ENCODE data around the gene ZNF366. TPM values are rescaled to one million over a fixed set of nuclear protein-coding genes. Genes with fewer than 3 reads are reported as not detected.

ZNF366 gene
- total RNA-seq, 6 experiments from 2014 or later, result 0.77 to 2.3 (median 1.2) TPM

DNA sequence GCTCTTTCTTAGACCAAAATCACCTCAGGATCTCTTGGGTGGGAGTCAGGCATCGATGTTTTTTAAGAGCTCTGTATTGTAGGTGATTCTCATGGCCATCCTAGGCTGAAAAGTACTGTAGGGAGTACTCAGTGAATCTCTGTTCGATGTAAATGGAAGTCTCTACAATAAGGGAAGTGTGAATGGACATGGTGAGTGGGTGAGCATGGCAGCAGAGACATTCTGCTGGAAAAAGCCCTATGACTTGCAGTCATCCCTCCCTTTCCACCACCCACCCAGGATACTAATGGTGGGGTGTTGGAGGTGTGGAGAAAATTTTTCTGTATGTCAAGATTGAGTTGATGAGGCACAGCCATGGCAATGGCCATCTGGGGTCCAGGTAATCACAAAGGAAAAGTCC lies 30.9 kb downstream of the ZNF366 start:
- no peak for TF ChIP-seq POLR2A (IDR thresholded peaks at IDR 0.05)
- TF ChIP-seq, protein P1, sequence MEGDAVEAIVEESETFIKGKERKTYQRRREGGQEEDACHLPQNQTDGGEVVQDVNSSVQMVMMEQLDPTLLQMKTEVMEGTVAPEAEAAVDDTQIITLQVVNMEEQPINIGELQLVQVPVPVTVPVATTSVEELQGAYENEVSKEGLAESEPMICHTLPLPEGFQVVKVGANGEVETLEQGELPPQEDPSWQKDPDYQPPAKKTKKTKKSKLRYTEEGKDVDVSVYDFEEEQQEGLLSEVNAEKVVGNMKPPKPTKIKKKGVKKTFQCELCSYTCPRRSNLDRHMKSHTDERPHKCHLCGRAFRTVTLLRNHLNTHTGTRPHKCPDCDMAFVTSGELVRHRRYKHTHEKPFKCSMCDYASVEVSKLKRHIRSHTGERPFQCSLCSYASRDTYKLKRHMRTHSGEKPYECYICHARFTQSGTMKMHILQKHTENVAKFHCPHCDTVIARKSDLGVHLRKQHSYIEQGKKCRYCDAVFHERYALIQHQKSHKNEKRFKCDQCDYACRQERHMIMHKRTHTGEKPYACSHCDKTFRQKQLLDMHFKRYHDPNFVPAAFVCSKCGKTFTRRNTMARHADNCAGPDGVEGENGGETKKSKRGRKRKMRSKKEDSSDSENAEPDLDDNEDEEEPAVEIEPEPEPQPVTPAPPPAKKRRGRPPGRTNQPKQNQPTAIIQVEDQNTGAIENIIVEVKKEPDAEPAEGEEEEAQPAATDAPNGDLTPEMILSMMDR (IDR thresholded peaks at IDR 0.05), result no peak
- no peak for ATAC-seq
- Histone ChIP-seq H3K4me3 (no peak overlapping the region), H3K4me1 (no peaks in the 10 kb centered on the region), H3K27ac (no peak overlapping the region), H3K27me3 (no peaks in the 10 kb centered on the region), H3K36me3 (no peaks in the 10 kb centered on the region), H3K9me3 (no peaks in the 10 kb centered on the region)
- 56% methylated on average over 2 of the region's 2 CpGs for whole genome bisulfite sequencing (ENCODE audit: insufficient coverage, low coverage, low lambda C conversion rate, missing lambda C conversion rate)
- no peak for DNase-seq
- intact Hi-C loops (cut with DNase I), result no loop called here

DNA sequence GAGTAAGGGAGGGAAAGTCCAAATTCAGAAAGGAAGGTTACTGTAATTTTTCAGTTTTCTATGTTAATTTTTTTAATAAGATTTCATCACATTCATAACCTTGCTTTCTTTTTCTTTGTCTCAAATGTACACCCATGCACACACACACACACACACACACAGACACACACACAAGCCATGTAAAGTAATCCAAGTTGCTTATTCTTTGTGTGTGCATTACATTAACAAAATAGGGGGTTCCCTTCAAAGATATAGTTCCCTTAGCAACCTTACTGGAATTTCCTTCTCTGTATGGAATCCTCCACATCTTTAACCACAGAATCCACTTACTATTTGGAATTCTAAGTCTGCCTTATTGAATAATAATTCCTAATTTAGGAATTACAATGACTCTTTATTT lies 32.7 kb downstream of the ZNF366 start:
- Histone ChIP-seq H3K27me3 (no peaks in the 10 kb centered on the region), H3K27ac (no peak overlapping the region), H3K9me3 (no peaks in the 10 kb centered on the region), H3K36me3 (no peaks in the 10 kb centered on the region), H3K4me3 (no peak overlapping the region), H3K4me1 (no peaks in the 10 kb centered on the region)
- no peak for ATAC-seq
- no peak for TF ChIP-seq POLR2A (IDR thresholded peaks at IDR 0.05)
- TF ChIP-seq, protein P1 (IDR thresholded peaks at IDR 0.05), result no peak
- intact Hi-C loops (cut with DNase I), result no loop called here
- DNase-seq, result no peak

DNA sequence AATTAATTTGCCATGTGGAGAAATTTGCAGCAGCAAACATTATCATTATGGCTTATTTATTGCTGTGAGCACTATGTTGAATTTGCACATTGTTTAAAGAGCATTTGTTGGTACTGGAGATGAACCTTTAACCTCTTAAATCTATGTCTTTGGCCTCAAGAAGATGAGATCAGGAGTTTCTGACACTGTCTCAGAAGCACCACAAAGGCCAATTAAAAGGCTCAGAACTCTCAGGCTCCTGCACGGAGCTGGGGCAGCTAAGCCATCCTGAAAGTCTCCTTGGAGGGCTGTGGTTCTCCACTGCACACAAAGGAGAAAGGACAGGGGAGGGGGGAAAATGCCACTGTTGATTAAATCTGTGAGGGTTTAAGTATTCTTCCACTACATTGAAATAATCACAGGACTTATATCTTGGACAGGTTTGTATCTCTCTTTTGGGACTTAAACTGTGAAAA lies 33.1 kb downstream of the ZNF366 start:
- 33% methylated on average over 1 of the region's 1 CpG for WGBS (ENCODE audit: insufficient coverage, low coverage, low lambda C conversion rate, missing lambda C conversion rate)

DNA sequence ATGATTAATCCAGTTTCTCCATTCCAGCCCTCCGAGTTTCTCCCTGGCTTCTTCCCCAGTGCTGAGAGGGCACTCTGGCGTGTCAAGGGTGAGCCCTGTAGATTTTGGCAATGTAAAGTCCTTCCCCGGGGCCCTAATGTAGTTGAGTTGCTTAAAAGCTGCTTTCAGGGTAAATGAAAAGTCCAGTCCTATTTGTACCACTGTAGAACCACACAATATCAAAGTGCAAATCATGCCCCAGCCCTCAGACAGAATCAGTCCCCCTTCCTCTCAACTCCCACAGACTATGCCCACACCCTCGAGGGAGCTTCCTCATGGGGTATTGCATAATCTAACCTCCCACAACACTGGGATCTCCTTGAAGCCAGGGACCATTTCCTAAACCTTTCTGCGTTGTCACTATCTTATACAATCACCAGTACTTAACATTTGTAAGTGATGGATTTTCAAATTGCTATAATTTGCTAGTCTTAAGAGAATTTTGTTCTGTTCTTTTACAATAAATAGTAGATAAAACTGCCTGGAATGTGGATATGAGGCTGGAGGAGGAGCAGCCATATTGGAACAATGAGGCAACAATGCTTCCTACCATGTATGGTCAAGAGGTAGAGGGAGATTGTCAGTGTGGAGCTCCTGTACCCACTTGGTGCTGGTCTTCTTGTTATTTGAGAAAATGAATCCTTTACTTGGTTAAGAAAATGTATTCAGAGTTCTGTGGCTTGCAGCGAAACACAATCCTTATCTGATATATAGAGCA lies 34.4 kb downstream of the ZNF366 start:
- TF ChIP-seq, protein P1 (IDR thresholded peaks at IDR 0.05), result no peak
- no peak for TF ChIP-seq POLR2A (IDR thresholded peaks at IDR 0.05)
- ATAC-seq, result peak; percentile 52 to 75 (median 58)
- H3K36me3 ChIP-seq, result no peaks in the 10 kb centered on the region
- no peak overlapping the region for H3K4me3 ChIP-seq
- WGBS (ENCODE audit: insufficient coverage, low coverage, low lambda C conversion rate, missing lambda C conversion rate), result 37% methylated on average over 5 of the region's 6 CpGs
- intact Hi-C loops (cut with DNase I), result no loop called here
- no peaks in the 10 kb centered on the region for H3K9me3 ChIP-seq
- no peak overlapping the region for H3K27ac ChIP-seq
- no peak for DNase-seq
- no peaks in the 10 kb centered on the region for H3K27me3 ChIP-seq
- no peaks in the 10 kb centered on the region for H3K4me1 ChIP-seq

More for the DNA sequence above, 33.1 kb downstream of the ZNF366 start:
- ATAC-seq (no peak), DNase-seq (no peak)
- TF ChIP-seq, protein P1 (IDR thresholded peaks at IDR 0.05), result no peak
- TF ChIP-seq POLR2A (IDR thresholded peaks at IDR 0.05), result no peak
- Histone ChIP-seq H3K27ac (no peak overlapping the region), H3K9me3 (no peaks in the 10 kb centered on the region), H3K4me1 (no peaks in the 10 kb centered on the region), H3K4me3 (no peak overlapping the region), H3K36me3 (no peaks in the 10 kb centered on the region), H3K27me3 (no peaks in the 10 kb centered on the region)
- intact Hi-C loops (cut with DNase I), result no loop called here

Data from right lobe of liver (tissue), 6 donors.